Thoracic aorta (tissue), 2 donors: ENCODE results near the gene COL4A6. TPM values are rescaled to one million over a fixed set of nuclear protein-coding genes. Genes with fewer than 3 reads are reported as not detected.

Experiments
- ATAC-seq: fragments of 150-250 bp; one replicate; pipeline ENCODE4 v1.8.0; 2017; ENCODE audit warnings: low read depth; ENCODE audit not compliant: insufficient number of reproducible peaks, low FRiP score
- DNase-seq: peaks from one replicate; pipeline ENCODE4 v3.0.0-alpha.2; 2020; ENCODE audit warnings: low spot score
- H3K27ac ChIP-seq, 2 donors: fragments of 200-600 bp; sonication (generic); 1 replicate in 1 of 2; 2 replicates in 1 of 2; pipeline ENCODE4 v1.5.1; 2016; ENCODE audit warnings: mild to moderate bottlenecking in 2 of 2, moderate library complexity in 2 of 2
- H3K27me3 ChIP-seq: fragments of 200-600 bp; sonication (generic); replicated peaks from 2 replicates; pipeline ENCODE4 v1.6.0; 2016; ENCODE audit warnings: mild to moderate bottlenecking; ENCODE audit not compliant: insufficient read depth
- H3K36me3 ChIP-seq: fragments of 200-600 bp; sonication (generic); one replicate; pipeline ENCODE4 v1.5.1; 2016
- H3K4me1 ChIP-seq, 2 donors: fragments of 200-600 bp; sonication (generic); 1 replicate in 1 of 2; 2 replicates in 1 of 2; pipeline versions ENCODE4 v1.5.1 to v1.6.0; 2016; ENCODE audit warnings: low read depth in 2 of 2, mild to moderate bottlenecking in 1 of 2; ENCODE audit not compliant: control insufficient read depth in 1 of 2
- H3K4me3 ChIP-seq: fragments of 200-600 bp; sonication (generic); 2 replicates; pipeline ENCODE4 v1.5.1; 2016; ENCODE audit warnings: mild to moderate bottlenecking
- H3K9me3 ChIP-seq: fragments of 200-600 bp; sonication (generic); 2 replicates; pipeline ENCODE4 v1.5.1; 2016
- total RNA-seq, 2 donors: library from RNA; depleted of rRNA; stranded (reverse); fragments of >200 nt; gene quantifications; one replicate each; pipeline versions ENCODE4 v1.1.0 to v1.2.3, GENCODE V29; 2016
- TF ChIP-seq, protein P1 (sequence below): fragments of 200-600 bp; sonication (generic); IDR thresholded peaks from one replicate; pipeline ENCODE4 v1.5.1; 2019; ENCODE audit warnings: antibody characterized with exemption

The COL4A6 gene
- total RNA-seq, 2 donors from 2014 or later: 1.3 to 2.2 TPM

GRCh38 chrX:108178143-108178498 is 260.1 kb downstream of the COL4A6 start:
- no peaks in the 10 kb centered on the region for H3K36me3 ChIP-seq
- no peak overlapping the region for H3K27ac ChIP-seq
- no peaks in the 10 kb centered on the region for H3K4me1 ChIP-seq
- H3K27me3 ChIP-seq: no peaks in the 10 kb centered on the region
- no peak for DNase-seq
- TF ChIP-seq, protein P1, sequence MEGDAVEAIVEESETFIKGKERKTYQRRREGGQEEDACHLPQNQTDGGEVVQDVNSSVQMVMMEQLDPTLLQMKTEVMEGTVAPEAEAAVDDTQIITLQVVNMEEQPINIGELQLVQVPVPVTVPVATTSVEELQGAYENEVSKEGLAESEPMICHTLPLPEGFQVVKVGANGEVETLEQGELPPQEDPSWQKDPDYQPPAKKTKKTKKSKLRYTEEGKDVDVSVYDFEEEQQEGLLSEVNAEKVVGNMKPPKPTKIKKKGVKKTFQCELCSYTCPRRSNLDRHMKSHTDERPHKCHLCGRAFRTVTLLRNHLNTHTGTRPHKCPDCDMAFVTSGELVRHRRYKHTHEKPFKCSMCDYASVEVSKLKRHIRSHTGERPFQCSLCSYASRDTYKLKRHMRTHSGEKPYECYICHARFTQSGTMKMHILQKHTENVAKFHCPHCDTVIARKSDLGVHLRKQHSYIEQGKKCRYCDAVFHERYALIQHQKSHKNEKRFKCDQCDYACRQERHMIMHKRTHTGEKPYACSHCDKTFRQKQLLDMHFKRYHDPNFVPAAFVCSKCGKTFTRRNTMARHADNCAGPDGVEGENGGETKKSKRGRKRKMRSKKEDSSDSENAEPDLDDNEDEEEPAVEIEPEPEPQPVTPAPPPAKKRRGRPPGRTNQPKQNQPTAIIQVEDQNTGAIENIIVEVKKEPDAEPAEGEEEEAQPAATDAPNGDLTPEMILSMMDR: no peak
- H3K4me3 ChIP-seq: no peak overlapping the region
- H3K9me3 ChIP-seq: no peaks in the 10 kb centered on the region
- ATAC-seq: no peak

- ATAC-seq (no peak), DNase-seq (no peak)
- Histone ChIP-seq H3K4me3 (no peak overlapping the region), H3K27me3 (no peaks in the 10 kb centered on the region), H3K9me3 (no peaks in the 10 kb centered on the region), H3K36me3 (no peaks in the 10 kb centered on the region), H3K27ac (no peak overlapping the region), H3K4me1 (no peaks in the 10 kb centered on the region)
- TF ChIP-seq, protein P1: no peak
These were observed 260.7 kb downstream of the COL4A6 start for GRCh38 chrX:108177351-108178142.

DNA sequence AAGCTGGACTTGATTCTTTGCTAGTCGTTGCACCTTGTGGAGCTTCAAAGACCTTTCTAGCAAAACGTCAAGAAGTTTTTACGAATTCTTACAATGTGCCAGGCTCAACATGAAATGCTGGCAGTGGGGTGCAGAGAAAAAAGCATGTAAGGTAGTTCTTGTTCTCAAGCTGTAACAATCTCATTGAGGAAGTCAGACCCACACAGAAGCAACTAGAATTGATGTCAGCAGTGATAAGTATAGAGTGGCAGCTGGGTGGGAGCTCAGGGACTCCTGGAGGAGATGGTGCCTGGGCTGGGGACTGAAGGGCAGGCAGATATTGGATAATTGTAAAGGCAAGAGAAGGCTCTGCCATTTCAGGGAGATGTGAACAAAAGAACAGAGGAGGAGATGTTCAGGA is 264.3 kb downstream of the COL4A6 start:
- no peak overlapping the region for H3K27ac ChIP-seq
- no peaks in the 10 kb centered on the region for H3K27me3 ChIP-seq
- ATAC-seq: no peak
- TF ChIP-seq, protein P1: no peak
- no peaks in the 10 kb centered on the region for H3K9me3 ChIP-seq
- H3K4me3 ChIP-seq: no peak overlapping the region
- no peak for DNase-seq
- H3K36me3 ChIP-seq: no peaks in the 10 kb centered on the region
- no peaks in the 10 kb centered on the region for H3K4me1 ChIP-seq

DNA sequence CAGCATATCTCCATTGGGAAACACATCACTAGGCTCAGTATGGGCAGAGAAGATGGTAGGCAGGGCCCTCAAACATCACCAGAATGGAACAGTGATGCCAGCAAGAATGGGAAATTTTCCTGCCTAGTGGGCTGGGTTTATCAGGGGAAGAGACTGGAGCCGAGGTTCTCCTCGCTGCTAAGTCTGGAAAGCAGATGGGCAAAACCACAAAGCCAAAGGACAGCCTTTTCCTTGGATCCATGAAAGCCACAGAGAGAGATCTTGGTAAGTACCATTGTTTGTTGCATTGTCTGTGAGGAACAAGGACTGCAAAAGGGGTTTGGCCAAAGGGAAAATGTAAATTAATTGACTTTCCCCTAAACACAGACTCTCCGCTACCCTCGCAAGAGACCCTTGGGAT is 266.6 kb downstream of the COL4A6 start:
- ATAC-seq: no peak
- Histone ChIP-seq H3K4me1 (no peaks in the 10 kb centered on the region), H3K9me3 (no peaks in the 10 kb centered on the region), H3K27ac (no peak overlapping the region), H3K4me3 (no peak overlapping the region), H3K36me3 (no peaks in the 10 kb centered on the region), H3K27me3 (no peaks in the 10 kb centered on the region)
- TF ChIP-seq, protein P1: no peak
- DNase-seq: no peak

DNA sequence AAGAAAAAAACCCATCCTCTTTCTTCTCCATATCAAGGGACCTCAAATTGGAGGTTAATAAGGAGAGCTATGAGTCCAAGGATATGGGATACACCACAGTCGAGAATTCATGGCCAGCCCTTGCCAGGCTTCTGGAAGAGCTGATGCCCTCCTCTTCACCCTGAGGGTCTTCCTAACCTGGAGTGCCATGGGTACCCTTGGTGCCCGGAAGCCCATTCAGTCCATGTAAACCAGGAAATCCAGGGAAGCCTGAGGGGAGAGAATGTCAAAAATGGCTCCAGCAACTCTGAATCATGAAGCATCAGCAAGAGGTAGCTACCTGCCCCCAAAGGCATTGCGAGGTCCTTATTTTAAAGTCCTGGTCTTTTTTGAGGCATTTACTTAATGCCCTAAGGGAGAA is 268.5 kb downstream of the COL4A6 start:
- Histone ChIP-seq H3K9me3 (no peaks in the 10 kb centered on the region), H3K27me3 (no peaks in the 10 kb centered on the region), H3K4me3 (no peak overlapping the region), H3K36me3 (no peaks in the 10 kb centered on the region), H3K27ac (no peak overlapping the region), H3K4me1 (no peaks in the 10 kb centered on the region)
- ATAC-seq: no peak
- TF ChIP-seq, protein P1: no peak
- no peak for DNase-seq
